HG02588 (cell line): ENCODE data around the gene TEX51.

Experiments
- ATAC-seq: cut with Tn5 transposase; IDR thresholded peaks from one replicate; pipeline ENCODE4 v1.9.1; 2021; ENCODE audit warnings: mild to moderate bottlenecking, moderate library complexity; ENCODE audit not compliant: unreplicated experiment

Gene TEX51

GRCh38 chr2:126890551-126891450, 7.9 kb upstream of the TEX51 start:
- ATAC-seq = no peak

- no peak for ATAC-seq
Observed at GRCh38 chr2:126891681-126892500, 6.8 kb upstream of the TEX51 start.

GRCh38 chr2:126893153-126893552, 5.5 kb upstream of the TEX51 start:
- ATAC-seq = no peak

GRCh38 chr2:126893606-126894005, 5.1 kb upstream of the TEX51 start:
- no peak for ATAC-seq

- ATAC-seq = no peak
Observed at GRCh38 chr2:126894082-126894481, 4.6 kb upstream of the TEX51 start.

GRCh38 chr2:126894585-126895182, 4.0 kb upstream of the TEX51 start:
- no peak for ATAC-seq

GRCh38 chr2:126895336-126895735, 3.4 kb upstream of the TEX51 start:
- no peak for ATAC-seq

- no peak for ATAC-seq
Observed at GRCh38 chr2:126896471-126896870, 2.2 kb upstream of the TEX51 start.

GRCh38 chr2:126899616-126900185, 1.0 kb downstream of the TEX51 start:
- ATAC-seq = no peak

- no peak for ATAC-seq
Observed at GRCh38 chr2:126900646-126901319, 2.1 kb downstream of the TEX51 start.

GRCh38 chr2:126901459-126901858, 2.8 kb downstream of the TEX51 start:
- ATAC-seq = no peak

- no peak for ATAC-seq
Observed at GRCh38 chr2:126902152-126902835, 3.6 kb downstream of the TEX51 start.

GRCh38 chr2:126902859-126903258, 4.2 kb downstream of the TEX51 start:
- no peak for ATAC-seq

- ATAC-seq = no peak
Observed at GRCh38 chr2:126905991-126906390, 7.3 kb downstream of the TEX51 start.

- ATAC-seq = no peak
Observed at GRCh38 chr2:126906781-126907180, 8.1 kb downstream of the TEX51 start.

- no peak for ATAC-seq
Observed at GRCh38 chr2:126907671-126908070, 9.0 kb downstream of the TEX51 start.

GRCh38 chr2:126908721-126909177, 10.1 kb downstream of the TEX51 start:
- ATAC-seq = no peak

GRCh38 chr2:126909366-126909765, 10.7 kb downstream of the TEX51 start:
- no peak for ATAC-seq

- no peak for ATAC-seq
Observed at GRCh38 chr2:126909781-126910180, 11.1 kb downstream of the TEX51 start.

- no peak for ATAC-seq
Observed at GRCh38 chr2:126910637-126911036, 11.9 kb downstream of the TEX51 start.
